GM18505 (cell line): Measurements from ENCODE around the gene MAPK4.

Source experiments
- ATAC-seq: cut with Tn5 transposase; IDR thresholded peaks from one replicate; pipeline ENCODE4 v1.9.1; 2021; ENCODE audit not compliant: unreplicated experiment
- POLR2A ChIP-seq: IDR thresholded peaks from 4 replicates; pipeline ENCODE4 v1.6.1; 2011; ENCODE audit warnings: borderline replicate concordance; ENCODE audit not compliant: insufficient read depth, insufficient read length; ENCODE audit errors: extremely low read depth

Gene MAPK4

GRCh38 chr18:50623694-50624352 is 63.9 kb downstream of the MAPK4 start:
- no peak for ATAC-seq
- no peak for TF ChIP-seq POLR2A

- no peak for ATAC-seq
- TF ChIP-seq POLR2A = no peak
Measured at GRCh38 chr18:50624981-50625380, 65.1 kb downstream of the MAPK4 start.

GRCh38 chr18:50626317-50626716 is 66.4 kb downstream of the MAPK4 start:
- ATAC-seq = no peak

GRCh38 chr18:50627594-50628532 is 68.0 kb downstream of the MAPK4 start:
- ATAC-seq = no peak

More at GRCh38 chr18:50626317-50626716, 66.4 kb downstream of the MAPK4 start:
- TF ChIP-seq POLR2A = no peak

GRCh38 chr18:50628533-50628905 is 68.6 kb downstream of the MAPK4 start:
- no peak for ATAC-seq

More at GRCh38 chr18:50627594-50628532, 68.0 kb downstream of the MAPK4 start:
- TF ChIP-seq POLR2A = no peak

GRCh38 chr18:50629148-50629631 is 69.3 kb downstream of the MAPK4 start:
- TF ChIP-seq POLR2A = no peak

More at GRCh38 chr18:50628533-50628905, 68.6 kb downstream of the MAPK4 start:
- no peak for TF ChIP-seq POLR2A

GRCh38 chr18:50630895-50631294 is 71.0 kb downstream of the MAPK4 start:
- no peak for ATAC-seq
- TF ChIP-seq POLR2A = no peak

More at GRCh38 chr18:50629148-50629631, 69.3 kb downstream of the MAPK4 start:
- no peak for ATAC-seq

- no peak for ATAC-seq
- TF ChIP-seq POLR2A = no peak
Measured at GRCh38 chr18:50632895-50633515, 73.1 kb downstream of the MAPK4 start.

GRCh38 chr18:50633992-50634391 is 74.1 kb downstream of the MAPK4 start:
- ATAC-seq = no peak
- TF ChIP-seq POLR2A = no peak

- ATAC-seq = no peak
Measured at GRCh38 chr18:50636366-50637057, 76.6 kb downstream of the MAPK4 start.

GRCh38 chr18:50638016-50638883 is 78.4 kb downstream of the MAPK4 start:
- no peak for ATAC-seq

More at GRCh38 chr18:50636366-50637057, 76.6 kb downstream of the MAPK4 start:
- no peak for TF ChIP-seq POLR2A

More at GRCh38 chr18:50638016-50638883, 78.4 kb downstream of the MAPK4 start:
- TF ChIP-seq POLR2A = no peak
